K562 (cell line): Measurements from ENCODE around the gene TAF4. TPM values are rescaled to one million over a fixed set of nuclear protein-coding genes. Genes with fewer than 3 reads are reported as not detected.

Experiments
- ATAC-seq: fragments of 200-7000 bp; cut with Tn5 transposase; 3 replicates; pipeline ENCODE4 v1.9.1; 2020; ENCODE audit warnings: moderate library complexity
- BruUV-seq: library from RNA; stranded (reverse); fragments of 400-500 nt; replicated peaks from 2 replicates; lab custom pipeline; 2021; lab: Mats Ljungman, UMichigan
- CTCF ChIA-PET: fragments of 300-600 bp; formaldehyde crosslinking; extraction: SDS; loops from one replicate; lab custom pipeline; 2021; ENCODE audit warnings: low intra/inter-chr PET ratio; lab: Yijun Ruan, JAX
- POLR2A ChIA-PET: fragments of 300-600, 350-650 bp; sonication (Branson Sonifier 250); formaldehyde crosslinking; extraction: SDS; loops from one replicate; lab custom pipeline; 2021; ENCODE audit warnings: antibody characterized with exemption, inconsistent platforms; lab: Yijun Ruan, JAX
- DNase-seq, 4 experiments: peaks; one replicate each; pipeline versions ENCODE4 v3.0.0 to v3.0.0-alpha.2; 2011 to 2018; ENCODE audit warnings: low spot score in 3 of 4, mixed read lengths in 3 of 4; ENCODE audit errors: extremely low read depth in 1 of 4
- FAIRE-seq: peaks from 2 replicates; lab custom pipeline; 2011; peaks lifted over from hg19 to GRCh38; lab: Jason Lieb, UNC
- H2AFZ ChIP-seq: 2 replicates; pipeline ENCODE4 v1.6.0; 2011; ENCODE audit warnings: low read depth, low read length, control low read depth, inconsistent platforms
- H3K27ac ChIP-seq: fragments of 200-600 bp; 3 replicates; pipeline ENCODE4 v1.8.0; 2011; ENCODE audit warnings: low read depth, mild to moderate bottlenecking, control low read depth, inconsistent platforms, low read length, moderate library complexity, mixed read lengths; ENCODE audit errors: extremely low read depth
- H3K27me3 ChIP-seq, 2 experiments: fragments of 300-600 bp in 1 of 2; 2 replicates in 1 of 2; 3 replicates in 1 of 2; pipeline versions ENCODE4 v1.6.0 to v1.8.0; 2011; ENCODE audit warnings: inconsistent platforms in 2 of 2, low read length in 2 of 2, mild to moderate bottlenecking in 1 of 2, mixed read lengths in 1 of 2, moderate library complexity in 1 of 2; ENCODE audit not compliant: control insufficient read depth in 2 of 2, insufficient read depth in 2 of 2
- H3K36me3 ChIP-seq: fragments of 300-600 bp; 3 replicates; pipeline ENCODE4 v1.8.0; 2011; ENCODE audit warnings: mild to moderate bottlenecking, low read length, inconsistent platforms; ENCODE audit not compliant: control insufficient read depth, insufficient read depth
- H3K4me1 ChIP-seq, 2 experiments: fragments of 200-600 bp in 1 of 2; replicated peaks in 1 of 2; 2 replicates in 1 of 2; 3 replicates in 1 of 2; pipeline versions ENCODE4 v1.5.1 to v1.8.0; 2011; ENCODE audit warnings: inconsistent platforms in 2 of 2, low read length in 2 of 2, mild to moderate bottlenecking in 1 of 2, mixed read lengths in 1 of 2, moderate library complexity in 1 of 2; ENCODE audit not compliant: control insufficient read depth in 2 of 2, insufficient read depth in 2 of 2
- H3K4me2 ChIP-seq: 2 replicates; pipeline ENCODE4 v1.6.1; 2011; ENCODE audit warnings: low read length, control low read depth, inconsistent platforms, mixed read lengths; ENCODE audit not compliant: insufficient read depth
- H3K4me3 ChIP-seq: fragments of 200-600 bp; sonication (generic), shearing (Covaris generic); 2 replicates; pipeline ENCODE4 v1.5.1; 2016; ENCODE audit warnings: control low read depth, inconsistent platforms
- H3K79me2 ChIP-seq: fragments of 200-600 bp; 3 replicates; pipeline ENCODE4 v1.8.0; 2011; ENCODE audit warnings: low read length, inconsistent platforms; ENCODE audit not compliant: control insufficient read depth, insufficient read depth
- H3K9ac ChIP-seq, 2 experiments: 2 replicates each; pipeline versions ENCODE4 v1.6.0 to v1.6.1; 2011; ENCODE audit warnings: low read depth in 2 of 2, low read length in 2 of 2, control low read depth in 1 of 2, inconsistent platforms in 1 of 2, mild to moderate bottlenecking in 1 of 2, mixed read lengths in 1 of 2; ENCODE audit not compliant: insufficient read depth in 1 of 2
- H3K9me1 ChIP-seq: one replicate; pipeline ENCODE4 v1.6.0; 2011; ENCODE audit warnings: inconsistent platforms, mild to moderate bottlenecking, low read length, moderate library complexity; ENCODE audit not compliant: control insufficient read depth, insufficient read depth
- H3K9me3 ChIP-seq: replicated peaks from 2 replicates; pipeline ENCODE4 v1.5.1; 2011; ENCODE audit warnings: low read depth, low read length, inconsistent platforms; ENCODE audit not compliant: control insufficient read depth, insufficient read depth
- H4K20me1 ChIP-seq: replicated peaks from 2 replicates; pipeline ENCODE4 v1.6.1; 2011; ENCODE audit warnings: low read length, inconsistent platforms, mixed read lengths; ENCODE audit not compliant: control insufficient read depth, insufficient read depth
- BCOR ChIP-seq: fragments of 450-650 bp; IDR thresholded peaks from 2 replicates; pipeline ENCODE4 v1.6.1; 2016
- ESRRA ChIP-seq: fragments of 450-650 bp; IDR thresholded peaks from 2 replicates; pipeline ENCODE4 v1.6.1; 2014; ENCODE audit warnings: low read depth, mild to moderate bottlenecking, moderate library complexity, borderline replicate concordance
- FIP1L1 ChIP-seq: fragments of 200-400 bp; formaldehyde crosslinking; IDR thresholded peaks from 2 replicates; pipeline ENCODE4 v1.6.1; 2018; ENCODE audit warnings: mild to moderate bottlenecking, low read depth, low read length; ENCODE audit not compliant: poor library complexity, severe bottlenecking
- FOS ChIP-seq: IDR thresholded peaks from 3 replicates; pipeline ENCODE4 v1.6.1; 2011; ENCODE audit not compliant: insufficient read length; ENCODE audit errors: extremely low read depth
- GABPB2 ChIP-seq: fragments of 250-450 bp; sonication (Bioruptor Pico); conservative IDR thresholded peaks from 2 replicates; pipeline ENCODE4 v1.5.1; 2021; ENCODE audit warnings: mild to moderate bottlenecking
- JUN ChIP-seq, 2 experiments: sonication (generic) in 1 of 2; formaldehyde crosslinking in 1 of 2; IDR thresholded peaks; 2 replicates each; pipeline versions ENCODE4 v1.6.1 to v1.8.0; 2012 to 2022; ENCODE audit warnings: borderline replicate concordance in 2 of 2, mild to moderate bottlenecking in 2 of 2, improper control_type of control experiment in 1 of 2, low read depth in 1 of 2, low read length in 1 of 2, missing genetic modification reagents in 1 of 2
- KAT7 ChIP-seq: sonication (generic); formaldehyde crosslinking; IDR thresholded peaks from 2 replicates; pipeline ENCODE4 v1.8.0; 2022; ENCODE audit warnings: missing genetic modification reagents, mild to moderate bottlenecking, borderline replicate concordance
- MYC ChIP-seq, 2 experiments: fragments of 250-450 bp in 1 of 2; sonication (Bioruptor Pico) in 1 of 2; IDR thresholded peaks; 2 replicates each; pipeline versions ENCODE4 v1.5.1 to v1.6.1; 2012 to 2021; ENCODE audit warnings: low read depth in 2 of 2, borderline replicate concordance in 1 of 2, improper control_type of control experiment in 1 of 2, low read length in 1 of 2, mild to moderate bottlenecking in 1 of 2, moderate library complexity in 1 of 2
- TSC22D4 ChIP-seq: fragments of 450-650 bp; IDR thresholded peaks from 2 replicates; pipeline ENCODE4 v1.6.1; 2016; ENCODE audit warnings: missing genetic modification characterization, missing biosample characterization, control low read depth
- U2AF2 ChIP-seq: fragments of 200-400 bp; formaldehyde crosslinking; optimal IDR thresholded peaks from 2 replicates; pipeline ENCODE3; 2017; ENCODE audit warnings: low read depth, mild to moderate bottlenecking, low read length
- ZBTB17 ChIP-seq: fragments of 450-650 bp; formaldehyde crosslinking; IDR thresholded peaks from 2 replicates; pipeline ENCODE4 v1.4.0; 2020; ENCODE audit warnings: mild to moderate bottlenecking
- ZNF785 ChIP-seq: fragments of 250-450 bp; sonication (Bioruptor Pico); IDR thresholded peaks from 2 replicates; pipeline ENCODE4 v1.4.0; 2020; ENCODE audit warnings: mild to moderate bottlenecking
- WGBS: fragments of 100-300 bp; shearing (Covaris generic); methylation state at CpG from one replicate; pipeline ENCODE4 v1.1.6; 2016; ENCODE audit warnings: low coverage, mixed read lengths; ENCODE audit not compliant: insufficient coverage; ENCODE audit errors: missing lambda C conversion rate; 5-methylcytosine and 5-hydroxymethylcytosine counted together
- in situ Hi-C: fragments of 300-500 bp; cut with MboI; formaldehyde crosslinking; loops from 4 replicates; pipeline ENCODE4 v1.15.0; 2018; ENCODE audit warnings: inconsistent platforms, mixed read lengths
- intact Hi-C: fragments of 100-400 bp; cut with micrococcal nuclease; formaldehyde crosslinking; loops from 2 replicates; pipeline ENCODE4 v1.14.2; 2022
- polyA plus RNA-seq, 8 experiments: library from polyadenylated mRNA; depleted of rRNA in 4 of 8; stranded (reverse) in 5 of 8; unstranded in 3 of 8; fragments of >200 nt; fragmentation: Nextera tagmentation in 2 of 8; fragmentation: Illumina TruSeq in 1 of 8; extraction: Ambion mirVana in 2 of 8; extraction: Trizol in 1 of 8; gene quantifications; 2 replicates each; pipeline versions ENCODE4 v1.2.1 to v1.2.3, GENCODE V29; 2011 to 2014; ENCODE audit warnings: inconsistent platforms in 1 of 8, missing spikeins in 1 of 8
- total RNA-seq, 7 experiments: library from RNA; depleted of rRNA in 6 of 7; stranded (reverse); fragments of >200 nt in 6 of 7; fragmentation: Illumina TruSeq in 2 of 7; extraction: Trizol in 2 of 7; gene quantifications; 2 replicates each; pipeline versions ENCODE4 v1.2.1 to v1.2.3, GENCODE V29; 2011 to 2021; ENCODE audit warnings: low replicate concordance in 1 of 7
- TF ChIP-seq, protein P1 (sequence below): fragments of 200-800 bp; sonication (Bioruptor generic); IDR thresholded peaks from 2 replicates; pipeline ENCODE4 v1.6.1; 2016; ENCODE audit warnings: missing genetic modification characterization, missing compliant biosample characterization
- TF ChIP-seq, protein P2 (sequence below): fragments of 450-650 bp; conservative IDR thresholded peaks from 2 replicates; pipeline ENCODE4 v1.6.1; 2016; ENCODE audit warnings: missing genetic modification characterization, low read depth, mild to moderate bottlenecking, control low read depth, missing compliant biosample characterization

The TAF4 gene
- total and polyA plus RNA-seq, 9 of the 15 experiments (the other 6 are each of a cell fraction or from before 2014, with no cell fraction given) = 0.44 to 28.3 (median 5.6) TPM

DNA sequence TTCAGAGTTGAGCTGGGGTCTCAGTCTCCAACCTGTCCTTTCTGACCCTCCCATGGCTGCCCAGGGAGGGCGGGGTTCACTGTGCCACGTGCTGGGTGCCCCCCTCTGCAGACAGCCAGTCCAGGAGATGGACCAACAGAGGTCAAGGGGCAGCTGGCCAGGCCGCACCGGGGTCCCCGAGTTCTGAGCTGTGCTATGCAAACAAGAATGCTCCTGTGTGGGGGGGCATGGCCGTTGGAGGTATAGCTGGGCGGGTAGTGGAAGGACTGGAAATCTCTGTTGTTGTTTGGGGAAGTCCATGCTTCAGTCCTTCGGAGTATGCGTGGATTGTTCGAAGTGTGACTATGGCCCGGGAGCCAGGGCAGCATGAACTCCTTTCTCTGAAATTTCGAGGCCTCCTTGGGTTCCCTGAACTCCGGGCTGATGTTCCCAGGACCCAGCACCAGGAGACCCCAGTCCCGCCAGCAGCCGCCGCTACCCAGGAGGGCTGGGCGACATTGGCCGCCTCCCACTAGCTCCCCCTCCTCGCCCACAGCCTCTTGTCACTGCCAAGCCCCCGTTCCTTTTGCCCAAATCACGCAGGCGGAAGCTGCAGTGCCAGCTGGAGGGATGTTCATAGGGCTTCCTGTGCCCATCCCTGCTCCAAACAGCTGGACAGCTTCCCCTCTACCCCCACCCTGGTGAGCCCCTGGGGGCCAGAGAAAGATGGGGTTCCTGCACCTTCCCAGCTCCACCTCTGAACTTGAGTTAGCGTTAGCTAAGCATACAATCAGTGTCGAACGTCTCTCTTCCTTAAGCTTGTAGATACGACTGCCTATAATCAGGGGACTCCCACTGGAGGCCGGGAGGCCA lies 126.6 kb downstream of the TAF4 start:
- no peaks in the 10 kb centered on the region for H3K9me3 ChIP-seq
- no TSS peak for BruUV-seq
- H3K4me3 ChIP-seq = no peak overlapping the region
- no peak overlapping the region for H3K27ac ChIP-seq
- H2AFZ ChIP-seq = no peak overlapping the region
- peaks cover 0 to 18% of the 10 kb centered on the region in 2 experiments; a peak in 2 of 5 replicates for H3K4me1 ChIP-seq
- 4% methylated on average over 27 of the region's 27 CpGs for WGBS
- ChIA-PET POLR2A (no interaction called here), CTCF (no interaction called here)
- in situ Hi-C loops = no loop called here
- DNase-seq (no peak), ATAC-seq (no peak), FAIRE-seq (no peak)
- intact Hi-C loops = no loop called here
- H3K9me1 ChIP-seq = no peaks in the 10 kb centered on the region
- H3K4me2 ChIP-seq = no peak overlapping the region
- H3K36me3 ChIP-seq = no peaks in the 10 kb centered on the region
- H3K27me3 ChIP-seq = peaks cover 14 to 38% of the 10 kb centered on the region in 2 experiments
- H3K9ac ChIP-seq = no peak overlapping the region
- peaks cover 13% of the 10 kb centered on the region for H4K20me1 ChIP-seq
- no peaks in the 10 kb centered on the region for H3K79me2 ChIP-seq
- TF ChIP-seq ESRRA = no peak
- no peak for TF ChIP-seq U2AF2
- TF ChIP-seq, protein P1, sequence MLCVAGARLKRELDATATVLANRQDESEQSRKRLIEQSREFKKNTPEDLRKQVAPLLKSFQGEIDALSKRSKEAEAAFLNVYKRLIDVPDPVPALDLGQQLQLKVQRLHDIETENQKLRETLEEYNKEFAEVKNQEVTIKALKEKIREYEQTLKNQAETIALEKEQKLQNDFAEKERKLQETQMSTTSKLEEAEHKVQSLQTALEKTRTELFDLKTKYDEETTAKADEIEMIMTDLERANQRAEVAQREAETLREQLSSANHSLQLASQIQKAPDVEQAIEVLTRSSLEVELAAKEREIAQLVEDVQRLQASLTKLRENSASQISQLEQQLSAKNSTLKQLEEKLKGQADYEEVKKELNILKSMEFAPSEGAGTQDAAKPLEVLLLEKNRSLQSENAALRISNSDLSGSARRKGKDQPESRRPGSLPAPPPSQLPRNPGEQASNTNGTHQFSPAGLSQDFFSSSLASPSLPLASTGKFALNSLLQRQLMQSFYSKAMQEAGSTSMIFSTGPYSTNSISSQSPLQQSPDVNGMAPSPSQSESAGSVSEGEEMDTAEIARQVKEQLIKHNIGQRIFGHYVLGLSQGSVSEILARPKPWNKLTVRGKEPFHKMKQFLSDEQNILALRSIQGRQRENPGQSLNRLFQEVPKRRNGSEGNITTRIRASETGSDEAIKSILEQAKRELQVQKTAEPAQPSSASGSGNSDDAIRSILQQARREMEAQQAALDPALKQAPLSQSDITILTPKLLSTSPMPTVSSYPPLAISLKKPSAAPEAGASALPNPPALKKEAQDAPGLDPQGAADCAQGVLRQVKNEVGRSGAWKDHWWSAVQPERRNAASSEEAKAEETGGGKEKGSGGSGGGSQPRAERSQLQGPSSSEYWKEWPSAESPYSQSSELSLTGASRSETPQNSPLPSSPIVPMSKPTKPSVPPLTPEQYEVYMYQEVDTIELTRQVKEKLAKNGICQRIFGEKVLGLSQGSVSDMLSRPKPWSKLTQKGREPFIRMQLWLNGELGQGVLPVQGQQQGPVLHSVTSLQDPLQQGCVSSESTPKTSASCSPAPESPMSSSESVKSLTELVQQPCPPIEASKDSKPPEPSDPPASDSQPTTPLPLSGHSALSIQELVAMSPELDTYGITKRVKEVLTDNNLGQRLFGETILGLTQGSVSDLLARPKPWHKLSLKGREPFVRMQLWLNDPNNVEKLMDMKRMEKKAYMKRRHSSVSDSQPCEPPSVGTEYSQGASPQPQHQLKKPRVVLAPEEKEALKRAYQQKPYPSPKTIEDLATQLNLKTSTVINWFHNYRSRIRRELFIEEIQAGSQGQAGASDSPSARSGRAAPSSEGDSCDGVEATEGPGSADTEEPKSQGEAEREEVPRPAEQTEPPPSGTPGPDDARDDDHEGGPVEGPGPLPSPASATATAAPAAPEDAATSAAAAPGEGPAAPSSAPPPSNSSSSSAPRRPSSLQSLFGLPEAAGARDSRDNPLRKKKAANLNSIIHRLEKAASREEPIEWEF (CRISPR knock-in tag) = no peak
- no peak for TF ChIP-seq ZNF785 (CRISPR knock-in tag)
- no peak for TF ChIP-seq JUN (IDR thresholded peaks at IDR 0.05; ENCODE audit: borderline replicate concordance, low read depth, low read length)
- no peak for TF ChIP-seq JUN (CRISPR knock-in tag; IDR thresholded peaks at IDR 0.05; ENCODE audit: borderline replicate concordance)
- TF ChIP-seq FIP1L1 = no peak
- TF ChIP-seq BCOR = no peak
- no peak for TF ChIP-seq ZBTB17 (CRISPR knock-in tag)
- TF ChIP-seq, protein P2, sequence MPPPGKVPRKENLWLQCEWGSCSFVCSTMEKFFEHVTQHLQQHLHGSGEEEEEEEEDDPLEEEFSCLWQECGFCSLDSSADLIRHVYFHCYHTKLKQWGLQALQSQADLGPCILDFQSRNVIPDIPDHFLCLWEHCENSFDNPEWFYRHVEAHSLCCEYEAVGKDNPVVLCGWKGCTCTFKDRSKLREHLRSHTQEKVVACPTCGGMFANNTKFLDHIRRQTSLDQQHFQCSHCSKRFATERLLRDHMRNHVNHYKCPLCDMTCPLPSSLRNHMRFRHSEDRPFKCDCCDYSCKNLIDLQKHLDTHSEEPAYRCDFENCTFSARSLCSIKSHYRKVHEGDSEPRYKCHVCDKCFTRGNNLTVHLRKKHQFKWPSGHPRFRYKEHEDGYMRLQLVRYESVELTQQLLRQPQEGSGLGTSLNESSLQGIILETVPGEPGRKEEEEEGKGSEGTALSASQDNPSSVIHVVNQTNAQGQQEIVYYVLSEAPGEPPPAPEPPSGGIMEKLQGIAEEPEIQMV (tag) = no peak
- no peak for TF ChIP-seq GABPB2 (CRISPR knock-in tag)
- TF ChIP-seq TSC22D4 (tag) = no peak
- TF ChIP-seq KAT7 (CRISPR knock-in tag) = no peak
- TF ChIP-seq FOS = no peak
- no peak for TF ChIP-seq MYC (IDR thresholded peaks at IDR 0.05; ENCODE audit: low read depth, low read length)
- TF ChIP-seq MYC (CRISPR knock-in tag; IDR thresholded peaks at IDR 0.05; ENCODE audit: borderline replicate concordance, low read depth) = no peak
